Endometrium (tissue), 2 donors: Measurements from ENCODE around the gene HDLBP.
"Not testable (repeated sequence)": the region's sequence is repeated elsewhere in the genome, so short reads cannot be mapped to it uniquely, and the experiment has no call there.

ENCODE experiments used
- FAIRE-seq: peaks from 2 replicates; lab custom pipeline; 2012; peaks lifted over from hg19 to GRCh38; lab: Jason Lieb, UNC
- donor health status: control.
- donor health status: control.

HDLBP gene

DNA sequence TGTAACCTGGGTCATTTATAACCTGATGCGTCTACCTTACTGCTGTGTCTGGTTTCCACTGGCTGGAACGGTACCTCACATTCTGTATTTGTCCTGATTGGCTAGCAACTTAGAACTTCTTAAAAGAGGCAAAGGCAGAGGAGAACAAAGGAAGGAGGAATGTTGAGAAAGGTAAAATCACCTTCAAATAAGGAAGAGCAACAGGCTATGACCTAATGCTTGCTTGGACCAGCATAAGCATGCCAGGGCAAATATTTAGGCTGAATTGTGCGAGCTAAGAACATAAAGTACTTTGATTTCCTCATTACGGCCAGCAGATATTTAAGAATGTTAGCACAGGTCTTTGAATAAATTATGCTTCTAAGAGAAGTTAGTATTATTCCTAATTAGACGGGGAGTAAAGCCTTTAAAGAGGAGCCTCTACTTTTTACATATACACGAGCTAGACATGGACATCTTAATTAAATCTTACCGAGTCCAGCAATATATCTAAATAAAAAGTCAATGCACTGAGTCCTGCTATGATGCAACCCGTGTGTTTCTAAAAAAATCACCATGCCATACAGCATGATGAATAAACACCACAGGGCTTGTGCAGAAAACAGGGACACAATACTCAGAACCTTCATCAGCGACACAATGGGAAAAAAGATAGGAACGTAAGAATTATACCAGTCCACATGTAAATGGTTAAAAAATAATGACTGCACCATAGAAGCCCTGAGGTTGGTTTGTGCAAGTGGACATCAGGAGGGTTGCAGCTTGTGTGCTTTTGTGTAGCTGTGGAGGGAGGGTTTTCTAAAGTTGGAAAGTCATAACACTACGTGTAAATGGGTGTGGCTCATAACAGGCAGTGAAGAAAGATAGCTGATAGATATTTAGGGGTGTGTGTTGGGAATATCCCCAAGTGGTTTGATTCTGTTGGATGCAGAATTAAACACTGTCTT is 14.5 kb upstream of the HDLBP start:
- FAIRE-seq = no peak

DNA sequence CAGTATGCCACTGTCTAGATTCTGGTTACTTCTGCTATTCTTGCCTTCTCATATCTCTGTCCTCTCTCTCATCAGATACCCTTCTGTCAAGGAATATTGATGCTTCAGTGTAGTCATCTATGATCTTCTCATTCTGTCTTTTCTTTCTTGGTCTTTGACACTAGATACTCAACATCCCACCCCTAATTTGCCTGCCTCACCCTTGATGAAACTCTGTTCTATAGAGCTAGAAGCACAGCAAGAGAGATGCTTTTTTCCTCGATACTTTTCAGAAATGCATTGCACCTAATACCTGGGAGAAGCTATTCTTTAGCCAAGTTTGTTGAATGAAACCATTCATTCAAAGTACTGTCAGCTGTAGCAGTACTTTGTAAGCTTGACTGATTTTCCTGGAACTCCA is 9.8 kb upstream of the HDLBP start:
- no peak for FAIRE-seq

DNA sequence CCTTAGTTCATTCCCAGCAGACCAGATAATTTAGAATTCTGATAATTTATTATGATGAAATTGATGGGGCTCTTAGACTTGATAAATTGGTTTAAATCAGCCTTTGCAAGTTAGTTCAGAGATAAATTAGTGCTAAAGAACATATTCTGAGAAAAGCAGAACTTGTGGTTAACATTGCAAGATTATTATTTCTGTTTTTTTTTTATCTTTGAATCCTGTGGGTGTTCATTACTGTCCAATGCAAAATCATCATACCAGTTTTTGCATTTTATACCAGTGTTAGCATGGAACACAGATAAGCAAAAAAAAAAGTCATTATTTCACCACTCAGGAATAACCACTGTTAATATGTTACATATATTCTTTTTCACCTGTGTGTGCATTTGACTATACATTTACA is 9.3 kb upstream of the HDLBP start:
- FAIRE-seq = no peak

DNA sequence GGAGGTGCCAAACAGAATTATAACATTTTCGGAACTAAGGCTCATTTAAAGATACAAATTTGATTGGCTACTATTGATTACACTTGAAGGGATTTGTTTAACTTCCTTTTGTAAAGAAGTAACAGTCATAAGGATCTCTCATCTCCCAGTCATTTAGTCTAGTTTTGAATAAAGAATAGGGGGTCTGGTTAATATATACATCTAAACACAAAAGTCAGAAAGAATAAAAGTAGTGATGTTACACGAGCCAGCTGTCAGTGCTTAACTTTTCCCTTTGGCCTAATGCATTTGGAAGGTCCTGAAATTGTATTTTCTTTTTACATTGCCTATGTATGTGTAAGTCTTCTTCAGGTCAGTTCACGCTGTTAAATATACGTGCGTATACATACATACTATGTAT is 8.3 kb upstream of the HDLBP start:
- no peak for FAIRE-seq

DNA sequence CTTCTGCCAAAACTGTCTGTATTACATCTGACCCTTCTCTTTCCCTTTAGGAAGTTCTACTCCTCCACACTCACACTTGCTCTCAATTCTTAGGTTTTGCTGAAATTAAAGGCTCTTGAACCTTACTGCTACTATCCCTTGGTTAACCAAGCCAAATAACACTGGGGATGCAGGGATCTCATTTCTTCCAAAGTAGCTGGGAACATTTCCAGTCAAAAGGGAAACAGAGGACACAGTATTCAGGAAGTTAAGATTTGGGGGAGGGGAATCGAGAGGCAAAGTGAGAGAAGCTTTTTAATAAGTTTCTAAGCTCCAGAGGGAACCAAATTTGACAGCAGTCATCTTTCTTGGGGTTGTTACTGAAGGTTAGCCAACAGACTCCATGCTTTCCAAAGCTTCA is 6.4 kb upstream of the HDLBP start:
- FAIRE-seq = no peak

DNA sequence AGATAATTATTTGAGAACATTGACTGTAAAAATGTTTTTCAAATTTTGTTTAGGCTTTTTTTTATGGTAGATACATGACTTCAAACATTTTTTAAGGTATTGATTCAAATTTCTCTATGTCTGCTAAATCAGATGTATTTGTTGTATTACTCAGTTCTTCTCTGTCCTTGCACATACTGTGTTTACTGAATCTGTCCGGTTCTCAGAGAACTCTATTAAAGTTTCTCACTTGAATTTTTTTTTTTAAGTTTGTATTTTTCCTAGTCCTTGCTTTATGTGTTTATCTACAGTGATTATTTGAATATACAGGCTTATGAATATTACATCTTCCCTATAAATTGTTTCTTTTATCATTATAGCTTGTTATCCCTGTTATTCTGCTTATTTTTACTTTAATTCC is 5.6 kb upstream of the HDLBP start:
- FAIRE-seq = no peak

DNA sequence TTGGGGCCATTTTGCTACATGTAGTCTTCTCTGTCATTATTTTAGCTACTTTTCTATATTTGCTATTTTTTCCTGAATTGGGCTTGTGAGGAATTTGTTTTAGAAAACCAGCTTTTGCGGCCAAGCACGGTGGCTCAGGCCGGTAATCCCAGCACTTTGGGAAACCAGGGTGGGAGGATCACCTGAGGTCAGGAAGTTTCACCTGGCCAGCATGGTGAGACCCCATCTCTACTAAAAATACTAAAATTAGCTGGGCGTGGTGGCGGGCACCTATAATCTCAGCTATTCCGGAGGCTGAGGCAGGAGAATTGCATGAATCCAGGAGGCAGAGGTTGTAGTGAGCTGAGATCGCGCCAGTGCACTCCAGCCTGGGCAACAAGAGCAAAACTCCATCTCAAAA is 4.9 kb upstream of the HDLBP start:
- FAIRE-seq = no peak

DNA sequence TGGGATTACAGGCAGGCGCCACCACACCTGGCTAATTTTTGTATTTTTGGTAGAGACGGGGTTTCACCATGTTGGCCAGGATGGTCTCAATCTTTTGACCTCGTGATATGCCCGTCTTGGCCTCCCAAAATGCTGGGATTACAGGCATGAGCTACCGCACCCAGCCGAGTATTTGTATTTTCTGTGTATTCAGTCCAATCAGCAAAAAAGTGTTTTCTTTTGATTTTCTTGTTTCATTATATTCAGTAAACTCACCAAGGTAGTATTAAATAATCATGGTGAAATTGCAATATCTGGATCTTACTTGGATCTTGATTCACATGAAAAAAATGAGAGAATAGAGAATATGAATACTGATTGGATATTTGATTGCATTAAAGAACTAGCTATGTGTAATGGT is 3.4 kb upstream of the HDLBP start:
- not testable (repeated sequence) for FAIRE-seq

DNA sequence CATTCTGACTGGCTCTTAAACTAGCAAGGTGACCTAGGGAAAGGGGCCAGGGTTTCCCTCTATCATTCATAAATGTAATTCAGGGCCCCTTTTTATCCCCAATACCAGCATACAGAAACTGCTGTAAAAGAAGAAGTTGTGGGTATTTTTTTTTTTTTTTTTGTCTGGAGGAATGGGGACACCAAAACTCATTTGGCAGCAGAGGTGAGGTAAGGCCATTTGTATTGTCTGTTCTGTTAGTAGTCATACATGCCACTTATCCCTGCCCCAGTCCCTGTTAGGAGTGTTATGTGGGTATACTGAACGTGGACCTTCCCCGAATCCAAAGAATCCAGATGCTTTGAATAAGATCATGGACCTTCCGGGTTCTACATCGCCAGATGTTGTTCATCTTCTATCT is 1.9 kb upstream of the HDLBP start:
- no peak for FAIRE-seq

DNA sequence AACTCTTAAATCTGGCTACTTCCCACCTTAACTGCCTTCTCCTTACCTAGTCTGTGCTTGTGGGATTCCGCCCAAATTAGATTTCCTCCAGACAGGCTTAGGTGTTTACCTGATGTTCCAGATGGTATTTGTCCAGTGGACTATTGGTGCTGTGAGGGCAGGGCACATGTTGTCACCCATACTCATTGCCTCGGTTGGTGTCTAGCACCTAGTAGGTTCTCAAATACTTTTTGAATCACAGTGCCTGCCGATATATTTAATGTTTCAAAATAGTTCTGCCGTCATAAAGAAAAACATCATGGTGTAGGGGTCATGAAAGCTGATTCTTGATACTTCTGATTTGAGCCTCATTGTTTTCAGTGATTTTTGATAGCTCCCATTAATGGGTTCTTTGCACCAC is 1.4 kb upstream of the HDLBP start:
- no peak for FAIRE-seq

DNA sequence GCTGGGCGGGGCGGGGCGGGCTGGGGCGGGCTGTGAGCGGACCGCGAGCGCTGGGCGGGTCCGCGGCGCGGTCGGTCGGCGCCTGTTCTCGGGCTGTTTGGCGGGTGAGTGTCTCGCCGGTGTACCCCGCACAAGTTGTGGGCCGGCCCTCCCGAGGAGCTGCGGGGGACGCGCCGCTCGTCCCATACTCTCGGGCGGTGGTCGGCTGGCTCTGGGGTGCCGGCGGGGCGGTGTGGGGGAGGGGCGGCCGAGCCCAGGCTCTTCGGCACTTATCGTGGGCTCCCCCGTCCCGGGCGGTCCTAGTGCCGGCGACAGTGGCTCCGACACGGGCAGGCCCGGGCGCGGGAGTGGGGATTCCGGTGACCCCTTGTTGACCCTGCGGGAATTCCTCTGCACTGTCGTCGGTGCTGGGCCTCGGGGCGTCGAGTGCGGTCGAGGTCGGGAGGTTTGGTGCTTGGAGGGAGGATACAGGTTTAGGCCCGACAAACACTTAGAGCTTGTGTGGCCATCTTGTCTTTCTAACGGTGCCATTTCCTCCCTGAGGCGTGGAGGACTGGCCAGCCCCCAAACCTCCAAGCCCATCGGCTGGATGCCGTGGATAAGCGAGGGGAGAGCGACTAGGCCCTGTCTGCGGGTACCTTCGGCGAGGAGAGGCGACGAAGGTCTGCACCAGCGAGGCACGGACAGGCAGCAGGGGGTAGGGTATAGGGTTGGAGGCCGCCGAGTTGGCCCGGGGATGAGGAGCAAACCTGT is 583 bp upstream of the HDLBP start, which contains the start of gene SEPTIN2:
Gene SEPTIN2 (plus strand): TSS at position 47 of the 753 bp plus-strand sequence. CDS start 8,308 bp downstream, outside the sequence.
- FAIRE-seq = no peak

DNA sequence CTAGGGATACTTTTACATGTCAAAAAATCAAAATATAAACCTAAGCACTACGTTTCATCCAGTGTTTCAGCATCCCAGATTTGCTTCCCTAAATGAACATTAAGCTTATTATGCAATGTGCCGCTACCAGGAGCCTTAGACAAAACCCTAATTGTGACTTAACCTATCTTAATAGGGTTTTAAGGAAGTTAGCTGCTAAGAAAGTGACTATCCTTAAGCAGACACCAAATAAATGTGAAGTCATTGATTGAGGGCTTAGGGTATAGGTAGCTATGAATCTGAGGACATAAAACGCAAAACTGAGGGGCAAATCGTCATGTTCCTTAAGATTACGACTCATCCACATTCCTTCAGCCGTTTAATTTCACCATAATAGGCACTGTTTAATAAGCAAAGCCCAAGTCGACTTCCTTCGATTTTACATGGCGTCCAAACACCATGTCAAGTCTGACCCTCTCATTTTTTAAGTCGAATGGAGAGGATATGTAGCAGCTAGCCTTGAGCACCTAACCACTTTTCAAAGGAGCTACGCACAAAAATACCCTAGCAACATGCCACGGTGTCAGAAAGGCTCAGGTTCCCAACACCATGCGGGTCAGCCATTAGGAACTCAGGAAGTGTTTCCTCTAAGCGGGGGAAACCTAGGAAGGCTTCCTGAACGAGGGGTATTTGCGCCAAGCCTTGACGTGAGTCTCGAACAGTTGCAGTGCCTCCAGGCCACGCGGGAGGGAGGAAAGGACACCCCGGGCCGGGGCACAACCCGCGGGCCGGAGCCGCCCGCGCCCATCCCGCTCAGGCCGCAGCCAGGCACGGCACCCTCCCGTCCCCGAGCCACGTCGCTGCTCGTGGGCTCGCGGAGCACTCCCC is 1.0 kb downstream of the HDLBP start:
- no peak for FAIRE-seq

DNA sequence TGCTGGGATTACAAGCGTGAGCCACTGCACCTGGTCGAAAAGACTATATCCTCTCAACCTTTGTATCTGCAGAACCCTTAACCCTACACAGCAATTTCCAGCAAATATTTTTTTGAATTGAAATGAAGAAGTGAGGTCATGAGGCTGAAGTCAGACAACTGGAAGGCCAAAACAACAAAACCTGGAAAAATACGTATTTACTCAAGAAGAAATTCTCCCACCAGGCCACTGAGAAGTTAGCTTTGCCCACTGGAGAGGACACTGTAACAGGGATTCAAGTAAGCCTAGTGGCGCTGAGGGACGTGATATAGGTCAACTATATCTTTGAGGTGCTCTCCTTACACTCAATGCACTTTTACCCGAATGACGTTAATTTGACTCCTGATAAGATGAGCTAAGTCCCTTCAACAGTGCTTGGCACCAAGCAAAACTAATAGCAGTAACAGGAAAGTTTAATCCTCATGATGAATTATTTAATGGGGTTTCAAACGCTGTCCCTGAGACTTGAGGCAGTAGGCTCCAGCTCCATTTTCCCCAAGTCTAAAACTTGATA is 1.9 kb downstream of the HDLBP start:
- FAIRE-seq = no peak

DNA sequence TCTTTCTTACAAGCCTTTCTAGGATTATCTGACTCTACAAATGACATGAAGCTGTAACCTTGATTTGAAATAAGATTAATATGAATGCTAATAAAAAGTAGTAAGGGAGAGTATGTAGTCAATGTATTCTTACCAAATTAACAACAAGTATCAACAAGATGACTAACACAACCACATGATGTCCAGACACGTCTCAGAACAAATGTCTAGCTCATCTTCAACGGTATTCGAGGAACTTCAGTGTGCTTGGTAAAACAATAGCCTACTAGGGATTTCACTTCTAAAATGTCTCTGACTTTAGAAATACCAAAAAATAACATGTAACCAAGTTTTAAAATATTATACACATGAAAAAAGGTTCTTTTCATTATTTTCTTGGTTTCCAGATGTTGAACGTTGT is 3.4 kb downstream of the HDLBP start:
- no peak for FAIRE-seq

DNA sequence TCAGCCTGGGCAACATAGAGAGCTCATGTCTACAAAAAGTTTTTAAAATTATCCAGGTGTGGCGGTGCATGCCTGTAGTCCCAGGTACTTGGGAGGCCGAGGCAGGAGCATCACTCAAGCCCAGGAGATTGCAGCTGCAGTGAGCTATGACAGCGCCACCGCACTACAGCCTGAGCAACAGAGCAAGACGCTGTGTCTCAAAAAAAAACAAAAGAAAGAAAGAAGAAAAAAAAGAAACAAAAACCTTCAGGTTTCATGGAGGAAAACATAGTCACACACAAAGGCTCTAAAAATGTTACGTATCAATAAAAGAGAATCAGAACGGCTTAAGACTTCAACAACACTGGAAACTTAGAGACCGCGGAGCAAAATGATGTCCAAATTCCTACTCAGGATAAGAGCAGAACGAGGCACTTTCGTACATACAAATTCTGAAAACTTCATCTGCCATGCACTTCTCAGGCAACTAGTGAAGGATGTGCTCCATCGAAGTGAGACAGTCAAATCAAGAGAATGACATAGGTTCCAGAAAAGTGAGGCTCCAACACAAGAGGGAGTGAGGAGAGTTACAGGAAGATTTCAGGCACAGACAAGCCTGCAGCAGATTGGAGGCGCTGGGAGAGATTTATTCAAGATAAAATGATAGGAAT is 4.4 kb downstream of the HDLBP start:
- no peak for FAIRE-seq

DNA sequence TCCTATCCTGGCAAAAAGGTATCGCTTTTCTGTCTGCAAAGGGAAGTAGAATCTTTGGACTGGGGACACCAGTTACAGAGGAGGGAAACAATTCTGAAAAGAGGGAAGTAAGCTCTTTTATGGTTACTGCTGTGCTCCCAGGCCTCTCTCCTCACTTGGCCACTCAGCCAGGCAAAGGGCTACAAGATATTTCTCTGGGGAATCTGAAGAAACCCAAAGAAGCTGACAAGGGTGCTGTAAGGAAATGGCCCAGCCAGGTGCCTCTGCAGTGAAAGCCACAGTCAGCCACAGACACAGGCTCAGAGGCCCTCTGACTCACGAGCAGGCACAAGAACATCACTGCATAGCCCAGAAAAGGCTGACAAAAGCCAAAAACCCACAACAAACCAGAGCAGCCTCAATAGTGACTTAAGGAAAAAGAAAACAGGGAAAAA is 5.8 kb downstream of the HDLBP start:
- no peak for FAIRE-seq

DNA sequence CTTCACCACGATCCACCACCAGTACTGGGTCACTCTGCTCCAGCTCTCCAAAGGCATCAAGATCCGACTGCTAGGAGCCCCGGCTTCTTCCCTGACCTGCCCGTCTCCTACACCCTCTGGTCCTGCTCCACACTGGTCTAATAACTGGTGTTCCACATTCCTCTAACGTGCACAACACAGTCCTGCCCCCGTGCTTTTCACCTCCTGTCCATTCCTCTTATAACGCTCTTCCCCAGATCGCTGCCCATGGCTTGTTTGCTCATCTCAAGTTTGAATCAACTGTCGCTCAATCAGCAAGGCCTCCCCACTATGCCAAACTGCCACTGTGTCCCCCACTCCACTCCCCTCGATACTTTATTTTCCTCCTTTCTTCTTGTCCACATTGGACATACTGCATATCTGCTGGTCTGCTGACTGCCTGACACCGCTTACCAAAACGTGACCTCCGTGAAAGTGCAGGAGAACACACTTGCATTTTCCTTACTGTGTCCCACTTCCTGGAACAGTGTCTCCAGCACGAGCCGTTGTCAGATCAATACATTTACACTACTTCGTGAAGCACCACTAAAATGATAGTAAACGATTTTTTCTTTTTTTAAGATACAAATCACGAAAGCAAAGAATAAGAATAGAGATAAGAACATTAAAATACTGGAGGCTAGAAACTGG is 6.5 kb downstream of the HDLBP start:
- FAIRE-seq = no peak

DNA sequence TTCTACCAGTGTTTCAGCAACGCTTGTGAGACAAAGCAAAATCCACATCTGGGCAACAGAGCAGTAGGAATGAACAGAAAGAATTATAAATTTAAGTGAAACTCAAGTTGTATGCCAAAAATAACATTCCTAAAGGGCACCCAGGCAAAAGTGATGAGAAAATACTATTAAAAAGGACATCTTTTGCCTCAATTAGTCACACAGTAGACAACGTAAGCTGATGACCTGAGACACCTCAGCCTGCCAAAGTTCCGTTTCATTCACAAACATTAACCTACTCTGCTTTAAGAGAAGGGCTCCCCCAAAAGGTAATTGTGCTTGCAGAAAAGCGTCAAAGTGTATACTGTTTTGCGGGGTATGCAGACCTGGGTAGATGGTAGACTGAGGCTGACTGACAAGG is 7.2 kb downstream of the HDLBP start:
- FAIRE-seq = no peak

DNA sequence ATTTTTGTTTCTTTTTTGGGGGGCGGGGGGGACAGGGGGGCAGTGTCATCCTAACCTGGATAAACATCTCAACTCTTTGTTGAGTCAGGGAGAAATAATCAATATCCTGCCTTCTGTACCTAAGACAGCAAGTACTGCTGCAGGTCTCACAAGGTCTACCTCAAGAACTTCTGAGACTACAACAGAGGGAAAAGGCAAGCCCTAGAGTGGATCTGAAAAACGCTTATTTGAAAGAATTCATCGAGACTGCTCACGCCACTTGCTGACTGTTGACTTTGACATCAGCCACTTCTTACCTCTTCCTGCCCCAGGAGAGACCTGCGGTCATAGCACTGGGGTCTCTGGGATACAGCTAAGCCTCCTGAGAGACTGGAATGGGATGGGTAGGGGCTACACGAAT is 8.4 kb downstream of the HDLBP start:
- FAIRE-seq = no peak

DNA sequence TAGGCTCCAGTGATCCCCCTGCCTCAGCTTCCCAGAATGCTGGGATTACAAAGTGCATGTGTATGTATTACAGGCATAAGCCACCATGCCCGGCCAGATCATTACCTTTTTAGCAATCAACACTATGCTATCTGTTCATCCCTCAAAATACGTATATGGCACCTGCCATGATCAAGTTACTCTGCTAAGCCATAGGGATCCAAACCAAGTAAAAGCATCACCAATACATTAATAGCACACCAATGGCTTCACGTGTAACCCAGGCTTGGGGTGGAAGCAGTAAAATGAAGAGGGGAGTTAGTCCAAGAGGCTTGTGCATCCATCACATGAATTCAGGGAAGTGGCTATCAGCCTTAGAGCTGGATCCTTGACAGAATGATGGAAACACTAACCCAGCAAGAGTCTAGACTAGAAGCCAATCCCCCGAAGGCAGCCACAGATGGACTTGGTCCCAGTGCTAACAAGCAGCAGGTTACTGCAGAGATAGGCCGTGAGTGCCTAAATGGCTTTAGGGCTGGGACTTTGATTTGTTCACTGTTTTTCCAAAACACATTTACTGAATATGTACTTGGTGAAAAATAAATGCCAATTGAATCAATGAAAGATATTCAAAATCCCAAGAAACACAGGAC is 11.3 kb downstream of the HDLBP start:
- no peak for FAIRE-seq
